K562 (cell line): ENCODE data around the gene CUL1. TPM values are rescaled to one million over a fixed set of nuclear protein-coding genes. Genes with fewer than 3 reads are reported as not detected.

Experiments used
- CBFB ChIP-seq: sonication (generic); formaldehyde crosslinking; IDR thresholded peaks from 2 replicates; pipeline ENCODE4 v1.4.0; 2020; ENCODE audit warnings: mild to moderate bottlenecking, missing genetic modification reagents
- CCAR2 ChIP-seq: fragments of 200-400 bp; formaldehyde crosslinking; IDR thresholded peaks from 2 replicates; pipeline ENCODE4 v1.6.1; 2017; ENCODE audit warnings: mild to moderate bottlenecking, low read depth, low read length
- CREM ChIP-seq: IDR thresholded peaks from 2 replicates; pipeline ENCODE4 v1.6.1; 2014; ENCODE audit warnings: antibody characterized with exemption, low read depth
- HLTF ChIP-seq: fragments of 450-650 bp; IDR thresholded peaks from 2 replicates; pipeline ENCODE4 v1.6.1; 2016
- HOMEZ ChIP-seq: fragments of 250-450 bp; sonication (Bioruptor Pico); IDR thresholded peaks from 2 replicates; pipeline ENCODE4 v1.4.0; 2020; ENCODE audit warnings: mild to moderate bottlenecking, moderate library complexity
- KLF13 ChIP-seq: fragments of 450-650 bp; IDR thresholded peaks from 2 replicates; pipeline ENCODE4 v1.6.1; 2016; ENCODE audit warnings: missing genetic modification characterization, low read depth, mild to moderate bottlenecking, missing compliant biosample characterization, moderate library complexity, borderline replicate concordance
- MBD1 ChIP-seq: fragments of 250-450 bp; sonication (Bioruptor Pico); IDR thresholded peaks from 2 replicates; pipeline ENCODE4 v1.8.0; 2022; ENCODE audit warnings: inconsistent platforms
- PCBP2 ChIP-seq: fragments of 200-400 bp; formaldehyde crosslinking; IDR thresholded peaks from 2 replicates; pipeline ENCODE4 v1.6.1; 2018; ENCODE audit warnings: low read length, low read depth, mild to moderate bottlenecking, moderate library complexity; ENCODE audit not compliant: poor library complexity, severe bottlenecking
- PHF8 ChIP-seq: fragments of 200-600 bp; sonication (generic); IDR thresholded peaks from 2 replicates; pipeline ENCODE4 v1.6.1; 2012; ENCODE audit warnings: mixed run types, mild to moderate bottlenecking, inconsistent platforms, low read length, moderate library complexity, borderline replicate concordance
- PML ChIP-seq: IDR thresholded peaks from 2 replicates; pipeline ENCODE4 v1.6.1; 2012; ENCODE audit warnings: low read length, inconsistent platforms
- PTBP1 ChIP-seq: fragments of 200-400 bp; formaldehyde crosslinking; IDR thresholded peaks from 2 replicates; pipeline ENCODE4 v1.6.1; 2017; ENCODE audit warnings: low read depth, low read length
- RFX1 ChIP-seq: fragments of 450-650 bp; IDR thresholded peaks from 2 replicates; pipeline ENCODE4 v1.6.1; 2016; ENCODE audit warnings: mild to moderate bottlenecking, moderate library complexity
- SMAD2 ChIP-seq: fragments of 150-350 bp; IDR thresholded peaks from 2 replicates; pipeline ENCODE4 v1.6.1; 2014; ENCODE audit warnings: low read depth, mild to moderate bottlenecking, low read length
- SNAPC5 ChIP-seq: fragments of 250-450 bp; sonication (Bioruptor Pico); IDR thresholded peaks from 2 replicates; pipeline ENCODE4 v1.8.0; 2021; ENCODE audit warnings: moderate library complexity, mild to moderate bottlenecking, inconsistent platforms
- U2AF1 ChIP-seq: fragments of 200-400 bp; formaldehyde crosslinking; optimal IDR thresholded peaks from 2 replicates; pipeline ENCODE3; 2017; ENCODE audit warnings: mild to moderate bottlenecking, low read depth, low read length, moderate library complexity
- XRCC5 ChIP-seq: fragments of 200-400 bp; formaldehyde crosslinking; IDR thresholded peaks from 2 replicates; pipeline ENCODE4 v1.6.1; 2017; ENCODE audit warnings: low read depth, mild to moderate bottlenecking, low read length
- ZBTB26 ChIP-seq: fragments of 450-650 bp; formaldehyde crosslinking; IDR thresholded peaks from 2 replicates; pipeline ENCODE4 v1.4.0; 2022; ENCODE audit warnings: missing genetic modification characterization
- ZNF695 ChIP-seq: fragments of 450-650 bp; formaldehyde crosslinking; IDR thresholded peaks from 2 replicates; pipeline ENCODE4 v1.4.0; 2020; ENCODE audit warnings: mild to moderate bottlenecking, moderate library complexity
- ZNF764 ChIP-seq: fragments of 250-450 bp; sonication (Bioruptor Pico); IDR thresholded peaks from 2 replicates; pipeline ENCODE4 v1.4.0; 2020; ENCODE audit warnings: low read depth, mild to moderate bottlenecking, moderate library complexity
- polyA plus RNA-seq, 8 experiments: library from polyadenylated mRNA; depleted of rRNA in 4 of 8; stranded (reverse) in 5 of 8; unstranded in 3 of 8; fragments of >200 nt; fragmentation: Nextera tagmentation in 2 of 8; fragmentation: Illumina TruSeq in 1 of 8; extraction: Ambion mirVana in 2 of 8; extraction: Trizol in 1 of 8; gene quantifications; 2 replicates each; pipeline versions ENCODE4 v1.2.1 to v1.2.3, GENCODE V29; 2011 to 2014; ENCODE audit warnings: inconsistent platforms in 1 of 8, missing spikeins in 1 of 8
- total RNA-seq, 7 experiments: library from RNA; depleted of rRNA in 6 of 7; stranded (reverse); fragments of >200 nt in 6 of 7; fragmentation: Illumina TruSeq in 2 of 7; extraction: Trizol in 2 of 7; gene quantifications; 2 replicates each; pipeline versions ENCODE4 v1.2.1 to v1.2.3, GENCODE V29; 2011 to 2021; ENCODE audit warnings: low replicate concordance in 1 of 7
- TF ChIP-seq, protein P1 (sequence below): fragments of 450-650 bp; IDR thresholded peaks from 2 replicates; pipeline ENCODE4 v1.6.1; 2017; ENCODE audit warnings: antibody characterized with exemption
- TF ChIP-seq, protein P2 (sequence below): fragments of 450-650 bp; IDR thresholded peaks from 2 replicates; pipeline ENCODE4 v1.6.1; 2016; ENCODE audit warnings: low read depth, mild to moderate bottlenecking, moderate library complexity
- TF ChIP-seq, protein P3 (sequence below): sonication (generic); formaldehyde crosslinking; IDR thresholded peaks from 2 replicates; pipeline ENCODE4 v1.9.0; 2022; ENCODE audit warnings: mild to moderate bottlenecking, missing genetic modification reagents

Gene CUL1
- total and polyA plus RNA-seq, 9 of the 15 experiments (the other 6 are each of a cell fraction or from before 2014, with no cell fraction given): 31.5 to 107 (median 96.5) TPM

GRCh38 chr7:148849393-148850098, 150.8 kb downstream of the CUL1 start (continued):
- TF ChIP-seq ZBTB26 (no peak), PCBP2 (no peak), HLTF (no peak), PTBP1 (no peak), CBFB (no peak), KLF13 (tag) (no peak), MBD1 (CRISPR knock-in tag) (no peak), HOMEZ (CRISPR knock-in tag) (no peak), SMAD2 (no peak), PML (no peak), CREM (no peak), RFX1 (no peak), XRCC5 (no peak), PHF8 (no peak), CCAR2 (no peak), SNAPC5 (no peak), ZNF695 (CRISPR knock-in tag) (no peak), U2AF1 (no peak), ZNF764 (no peak)
- TF ChIP-seq, protein P1, sequence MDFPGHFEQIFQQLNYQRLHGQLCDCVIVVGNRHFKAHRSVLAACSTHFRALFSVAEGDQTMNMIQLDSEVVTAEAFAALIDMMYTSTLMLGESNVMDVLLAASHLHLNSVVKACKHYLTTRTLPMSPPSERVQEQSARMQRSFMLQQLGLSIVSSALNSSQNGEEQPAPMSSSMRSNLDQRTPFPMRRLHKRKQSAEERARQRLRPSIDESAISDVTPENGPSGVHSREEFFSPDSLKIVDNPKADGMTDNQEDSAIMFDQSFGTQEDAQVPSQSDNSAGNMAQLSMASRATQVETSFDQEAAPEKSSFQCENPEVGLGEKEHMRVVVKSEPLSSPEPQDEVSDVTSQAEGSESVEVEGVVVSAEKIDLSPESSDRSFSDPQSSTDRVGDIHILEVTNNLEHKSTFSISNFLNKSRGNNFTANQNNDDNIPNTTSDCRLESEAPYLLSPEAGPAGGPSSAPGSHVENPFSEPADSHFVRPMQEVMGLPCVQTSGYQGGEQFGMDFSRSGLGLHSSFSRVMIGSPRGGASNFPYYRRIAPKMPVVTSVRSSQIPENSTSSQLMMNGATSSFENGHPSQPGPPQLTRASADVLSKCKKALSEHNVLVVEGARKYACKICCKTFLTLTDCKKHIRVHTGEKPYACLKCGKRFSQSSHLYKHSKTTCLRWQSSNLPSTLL: no peak
- TF ChIP-seq, protein P2, sequence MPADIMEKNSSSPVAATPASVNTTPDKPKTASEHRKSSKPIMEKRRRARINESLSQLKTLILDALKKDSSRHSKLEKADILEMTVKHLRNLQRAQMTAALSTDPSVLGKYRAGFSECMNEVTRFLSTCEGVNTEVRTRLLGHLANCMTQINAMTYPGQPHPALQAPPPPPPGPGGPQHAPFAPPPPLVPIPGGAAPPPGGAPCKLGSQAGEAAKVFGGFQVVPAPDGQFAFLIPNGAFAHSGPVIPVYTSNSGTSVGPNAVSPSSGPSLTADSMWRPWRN: 0 out of 2 replicates have a peak, but pooled peaks have one; percentile 37
- TF ChIP-seq, protein P3, sequence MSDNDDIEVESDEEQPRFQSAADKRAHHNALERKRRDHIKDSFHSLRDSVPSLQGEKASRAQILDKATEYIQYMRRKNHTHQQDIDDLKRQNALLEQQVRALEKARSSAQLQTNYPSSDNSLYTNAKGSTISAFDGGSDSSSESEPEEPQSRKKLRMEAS (CRISPR knock-in tag): no peak
